ENCODE data around the gene XAB2.

GRCh38 chr19:7662657-7663056 is 33.3 kb upstream of the XAB2 start:
- TF ChIP-seq, protein P1, sequence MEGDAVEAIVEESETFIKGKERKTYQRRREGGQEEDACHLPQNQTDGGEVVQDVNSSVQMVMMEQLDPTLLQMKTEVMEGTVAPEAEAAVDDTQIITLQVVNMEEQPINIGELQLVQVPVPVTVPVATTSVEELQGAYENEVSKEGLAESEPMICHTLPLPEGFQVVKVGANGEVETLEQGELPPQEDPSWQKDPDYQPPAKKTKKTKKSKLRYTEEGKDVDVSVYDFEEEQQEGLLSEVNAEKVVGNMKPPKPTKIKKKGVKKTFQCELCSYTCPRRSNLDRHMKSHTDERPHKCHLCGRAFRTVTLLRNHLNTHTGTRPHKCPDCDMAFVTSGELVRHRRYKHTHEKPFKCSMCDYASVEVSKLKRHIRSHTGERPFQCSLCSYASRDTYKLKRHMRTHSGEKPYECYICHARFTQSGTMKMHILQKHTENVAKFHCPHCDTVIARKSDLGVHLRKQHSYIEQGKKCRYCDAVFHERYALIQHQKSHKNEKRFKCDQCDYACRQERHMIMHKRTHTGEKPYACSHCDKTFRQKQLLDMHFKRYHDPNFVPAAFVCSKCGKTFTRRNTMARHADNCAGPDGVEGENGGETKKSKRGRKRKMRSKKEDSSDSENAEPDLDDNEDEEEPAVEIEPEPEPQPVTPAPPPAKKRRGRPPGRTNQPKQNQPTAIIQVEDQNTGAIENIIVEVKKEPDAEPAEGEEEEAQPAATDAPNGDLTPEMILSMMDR (IDR thresholded peaks at IDR 0.05; ENCODE audit: low read depth, low read length, poor library complexity, severe bottlenecking): no peak
- no peak for TF ChIP-seq EZH2phosphoT487 (IDR thresholded peaks at IDR 0.05; ENCODE audit: borderline replicate concordance, low read length)

Measured in DOHH2 (cell line).